Keratinocyte (primary cell): ENCODE data around the gene ARHGEF16.

Source experiments
- EZH2 ChIP-seq: IDR thresholded peaks from one replicate; pipeline ENCODE4 v1.6.1; 2012; ENCODE audit warnings: inconsistent platforms, mild to moderate bottlenecking, low read length, moderate library complexity
- TF ChIP-seq, protein P1 (sequence below), 3 experiments: IDR thresholded peaks in 1 of 3; conservative IDR thresholded peaks in 1 of 3; optimal IDR thresholded peaks in 1 of 3; 2 replicates in 2 of 3; 3 replicates in 1 of 3; pipeline versions ENCODE3 to v1.5.1; 2011; ENCODE audit warnings: low read length in 3 of 3, mild to moderate bottlenecking in 3 of 3, moderate library complexity in 2 of 3, control low read depth in 1 of 3, inconsistent platforms in 1 of 3; ENCODE audit not compliant: insufficient read depth in 2 of 3; ENCODE audit errors: extremely low read depth in 1 of 3

DNA sequence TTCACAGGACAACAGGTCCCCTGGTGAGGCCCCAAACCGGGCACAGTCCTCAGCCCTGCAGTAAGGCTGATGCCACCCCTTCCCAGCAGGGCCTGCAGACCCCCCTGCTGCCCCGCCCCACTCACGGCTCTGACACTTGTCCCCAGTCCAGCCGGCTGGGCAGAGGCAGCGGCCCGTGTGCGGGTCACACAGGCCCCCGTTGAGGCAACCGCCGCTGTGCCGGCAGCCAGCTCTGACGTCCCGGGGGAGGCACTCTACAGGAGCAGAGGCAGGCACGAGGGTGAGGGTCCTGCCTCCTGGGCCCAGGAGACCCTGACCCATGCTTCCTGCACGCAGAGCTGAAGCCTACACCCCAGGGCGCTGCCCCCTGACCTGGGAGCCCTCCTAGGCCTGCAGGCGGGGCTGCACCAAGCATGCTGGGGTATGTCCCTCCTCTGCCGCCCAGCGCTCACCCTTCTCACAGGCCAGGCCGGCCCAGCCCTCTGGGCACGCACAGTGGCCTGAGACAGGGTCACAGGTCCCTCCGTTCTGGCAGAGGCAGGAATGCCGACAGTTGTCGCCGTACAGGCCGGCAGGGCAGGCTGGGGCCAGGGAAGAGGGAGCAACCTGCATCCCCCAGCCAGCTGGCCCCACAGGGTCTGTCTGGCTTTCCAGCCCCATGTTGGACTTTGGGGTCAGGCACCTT is 43.9 kb downstream of the ARHGEF16 start:
- TF ChIP-seq, protein P1, sequence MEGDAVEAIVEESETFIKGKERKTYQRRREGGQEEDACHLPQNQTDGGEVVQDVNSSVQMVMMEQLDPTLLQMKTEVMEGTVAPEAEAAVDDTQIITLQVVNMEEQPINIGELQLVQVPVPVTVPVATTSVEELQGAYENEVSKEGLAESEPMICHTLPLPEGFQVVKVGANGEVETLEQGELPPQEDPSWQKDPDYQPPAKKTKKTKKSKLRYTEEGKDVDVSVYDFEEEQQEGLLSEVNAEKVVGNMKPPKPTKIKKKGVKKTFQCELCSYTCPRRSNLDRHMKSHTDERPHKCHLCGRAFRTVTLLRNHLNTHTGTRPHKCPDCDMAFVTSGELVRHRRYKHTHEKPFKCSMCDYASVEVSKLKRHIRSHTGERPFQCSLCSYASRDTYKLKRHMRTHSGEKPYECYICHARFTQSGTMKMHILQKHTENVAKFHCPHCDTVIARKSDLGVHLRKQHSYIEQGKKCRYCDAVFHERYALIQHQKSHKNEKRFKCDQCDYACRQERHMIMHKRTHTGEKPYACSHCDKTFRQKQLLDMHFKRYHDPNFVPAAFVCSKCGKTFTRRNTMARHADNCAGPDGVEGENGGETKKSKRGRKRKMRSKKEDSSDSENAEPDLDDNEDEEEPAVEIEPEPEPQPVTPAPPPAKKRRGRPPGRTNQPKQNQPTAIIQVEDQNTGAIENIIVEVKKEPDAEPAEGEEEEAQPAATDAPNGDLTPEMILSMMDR (optimal IDR thresholded peaks at IDR 0.05 in 1 of 3, IDR thresholded peaks at IDR 0.05 in 1 of 3, conservative IDR thresholded peaks at IDR 0.05 in 1 of 3; ENCODE audit: extremely low read depth in 1 of 3, insufficient read depth in 2 of 3, low read length in 3 of 3), result no peak
- TF ChIP-seq EZH2, result no peak
